Activated naive CD4-positive, alpha-beta T cell treated with anti-CD3 and anti-CD28 coated beads, Interleukin-2, amount 50 U/mL, for 24 hours (primary cell): ENCODE data around the gene GTF3A.

ENCODE experiments used
- H3K27ac Mint-ChIP-seq: one replicate; pipeline ENCODE4 v1.8.0; 2021; ENCODE audit warnings: mild to moderate bottlenecking, mixed read lengths
- H3K27me3 Mint-ChIP-seq: one replicate; pipeline ENCODE4 v1.8.0; 2021; ENCODE audit warnings: mixed read lengths
- H3K36me3 Mint-ChIP-seq: one replicate; pipeline ENCODE4 v1.8.0; 2021; ENCODE audit warnings: mixed read lengths
- H3K4me1 Mint-ChIP-seq: one replicate; pipeline ENCODE4 v1.8.0; 2021; ENCODE audit warnings: mixed read lengths
- H3K4me3 Mint-ChIP-seq: one replicate; pipeline ENCODE4 v1.8.0; 2021; ENCODE audit warnings: mild to moderate bottlenecking, mixed read lengths
- H3K9me3 Mint-ChIP-seq: one replicate; pipeline ENCODE4 v1.8.0; 2021; ENCODE audit warnings: mixed read lengths

GTF3A gene

GRCh38 chr13:27450921-27451471 is 26.6 kb downstream of the GTF3A start:
- H3K27ac Mint-ChIP-seq = peak overlapping the region; percentile 93
- no peaks in the 10 kb centered on the region for H3K36me3 Mint-ChIP-seq
- peak overlapping the region; percentile 89 for H3K4me3 Mint-ChIP-seq
- H3K9me3 Mint-ChIP-seq = no peaks in the 10 kb centered on the region
- H3K27me3 Mint-ChIP-seq = no peaks in the 10 kb centered on the region
- peaks cover 57% of the 10 kb centered on the region for H3K4me1 Mint-ChIP-seq

- Mint-ChIP-seq H3K4me3 (peak overlapping the region; percentile 89), H3K4me1 (peaks cover 28% of the 10 kb centered on the region), H3K27ac (peak overlapping the region; percentile 99), H3K27me3 (no peaks in the 10 kb centered on the region), H3K9me3 (no peaks in the 10 kb centered on the region), H3K36me3 (no peaks in the 10 kb centered on the region)
Measured at GRCh38 chr13:27455331-27455855, 31.0 kb downstream of the GTF3A start.

- Mint-ChIP-seq H3K4me1 (peaks cover 6% of the 10 kb centered on the region), H3K27ac (no peak overlapping the region), H3K4me3 (no peak overlapping the region), H3K9me3 (no peaks in the 10 kb centered on the region), H3K36me3 (no peaks in the 10 kb centered on the region), H3K27me3 (no peaks in the 10 kb centered on the region)
Measured at GRCh38 chr13:27461940-27462584, 37.6 kb downstream of the GTF3A start.

GRCh38 chr13:27463500-27463899 is 39.1 kb downstream of the GTF3A start:
- no peak overlapping the region for H3K27ac Mint-ChIP-seq
- no peaks in the 10 kb centered on the region for H3K9me3 Mint-ChIP-seq
- H3K4me3 Mint-ChIP-seq = no peak overlapping the region
- H3K4me1 Mint-ChIP-seq = peaks cover 6% of the 10 kb centered on the region
- H3K36me3 Mint-ChIP-seq = no peaks in the 10 kb centered on the region
- H3K27me3 Mint-ChIP-seq = no peaks in the 10 kb centered on the region

- H3K36me3 Mint-ChIP-seq = no peaks in the 10 kb centered on the region
- H3K4me1 Mint-ChIP-seq = peaks cover 6% of the 10 kb centered on the region
- no peaks in the 10 kb centered on the region for H3K9me3 Mint-ChIP-seq
- H3K27me3 Mint-ChIP-seq = no peaks in the 10 kb centered on the region
- H3K4me3 Mint-ChIP-seq = no peak overlapping the region
- no peak overlapping the region for H3K27ac Mint-ChIP-seq
Measured at GRCh38 chr13:27465611-27466010, 41.2 kb downstream of the GTF3A start.

GRCh38 chr13:27466513-27466912 is 42.1 kb downstream of the GTF3A start:
- Mint-ChIP-seq H3K9me3 (no peaks in the 10 kb centered on the region), H3K27ac (no peak overlapping the region), H3K4me1 (peaks cover 6% of the 10 kb centered on the region), H3K4me3 (no peak overlapping the region), H3K27me3 (no peaks in the 10 kb centered on the region), H3K36me3 (no peaks in the 10 kb centered on the region)

- no peaks in the 10 kb centered on the region for H3K27me3 Mint-ChIP-seq
- H3K36me3 Mint-ChIP-seq = no peaks in the 10 kb centered on the region
- no peak overlapping the region for H3K27ac Mint-ChIP-seq
- no peak overlapping the region for H3K4me3 Mint-ChIP-seq
- no peaks in the 10 kb centered on the region for H3K9me3 Mint-ChIP-seq
- H3K4me1 Mint-ChIP-seq = peaks cover 6% of the 10 kb centered on the region
Measured at GRCh38 chr13:27470075-27470820, 45.8 kb downstream of the GTF3A start.

GRCh38 chr13:27472441-27472840 is 48.0 kb downstream of the GTF3A start:
- peaks cover 13% of the 10 kb centered on the region for H3K4me1 Mint-ChIP-seq
- H3K27ac Mint-ChIP-seq = no peak overlapping the region
- no peaks in the 10 kb centered on the region for H3K27me3 Mint-ChIP-seq

GRCh38 chr13:27472941-27473340 is 48.5 kb downstream of the GTF3A start:
- H3K27ac Mint-ChIP-seq = no peak overlapping the region

More at GRCh38 chr13:27472441-27472840, 48.0 kb downstream of the GTF3A start:
- H3K36me3 Mint-ChIP-seq = no peaks in the 10 kb centered on the region
- no peaks in the 10 kb centered on the region for H3K9me3 Mint-ChIP-seq
- no peak overlapping the region for H3K4me3 Mint-ChIP-seq

GRCh38 chr13:27474751-27475268 is 50.4 kb downstream of the GTF3A start:
- Mint-ChIP-seq H3K4me3 (no peak overlapping the region), H3K4me1 (peaks cover 22% of the 10 kb centered on the region), H3K36me3 (no peaks in the 10 kb centered on the region)

More at GRCh38 chr13:27472941-27473340, 48.5 kb downstream of the GTF3A start:
- Mint-ChIP-seq H3K36me3 (no peaks in the 10 kb centered on the region), H3K27me3 (no peaks in the 10 kb centered on the region), H3K4me3 (no peak overlapping the region), H3K9me3 (no peaks in the 10 kb centered on the region), H3K4me1 (peaks cover 18% of the 10 kb centered on the region)

GRCh38 chr13:27476943-27477703 is 52.7 kb downstream of the GTF3A start:
- Mint-ChIP-seq H3K27ac (peak overlapping the region; percentile 41), H3K27me3 (no peaks in the 10 kb centered on the region), H3K9me3 (no peaks in the 10 kb centered on the region), H3K4me1 (peaks cover 22% of the 10 kb centered on the region), H3K4me3 (peak overlapping the region; percentile 37), H3K36me3 (no peaks in the 10 kb centered on the region)

More at GRCh38 chr13:27474751-27475268, 50.4 kb downstream of the GTF3A start:
- Mint-ChIP-seq H3K9me3 (no peaks in the 10 kb centered on the region), H3K27ac (no peak overlapping the region), H3K27me3 (no peaks in the 10 kb centered on the region)

- H3K27ac Mint-ChIP-seq = no peak overlapping the region
- H3K4me1 Mint-ChIP-seq = peaks cover 23% of the 10 kb centered on the region
- no peaks in the 10 kb centered on the region for H3K36me3 Mint-ChIP-seq
- peaks cover 7% of the 10 kb centered on the region for H3K9me3 Mint-ChIP-seq
- no peaks in the 10 kb centered on the region for H3K27me3 Mint-ChIP-seq
- H3K4me3 Mint-ChIP-seq = no peak overlapping the region
Measured at GRCh38 chr13:27481766-27482165, 57.3 kb downstream of the GTF3A start.

- Mint-ChIP-seq H3K4me3 (no peak overlapping the region), H3K9me3 (peaks cover 7% of the 10 kb centered on the region), H3K27ac (no peak overlapping the region), H3K4me1 (peaks cover 11% of the 10 kb centered on the region), H3K27me3 (no peaks in the 10 kb centered on the region), H3K36me3 (no peaks in the 10 kb centered on the region)
Measured at GRCh38 chr13:27482983-27483382, 58.6 kb downstream of the GTF3A start.

GRCh38 chr13:27483421-27483820 is 59.0 kb downstream of the GTF3A start:
- Mint-ChIP-seq H3K9me3 (peaks cover 7% of the 10 kb centered on the region), H3K27ac (no peak overlapping the region), H3K4me1 (peaks cover 7% of the 10 kb centered on the region), H3K27me3 (no peaks in the 10 kb centered on the region), H3K36me3 (no peaks in the 10 kb centered on the region), H3K4me3 (no peak overlapping the region)
